Right atrium auricular region (tissue), 2 donors: ENCODE data around the gene PANK1. TPM values are rescaled to one million over a fixed set of nuclear protein-coding genes. Genes with fewer than 3 reads are reported as not detected.

Experiments
- DNase-seq: peaks from one replicate; pipeline ENCODE4 v3.0.0-alpha.2; 2019; ENCODE audit warnings: low spot score
- H3K27ac ChIP-seq, 2 donors: fragments of 200-600 bp; sonication (generic); 1 replicate in 1 of 2; 2 replicates in 1 of 2; pipeline ENCODE4 v1.5.1; 2016 to 2019
- H3K27me3 ChIP-seq, 2 donors: fragments of 200-600 bp; sonication (generic); one replicate each; pipeline versions ENCODE4 v1.5.1 to v1.6.0; 2017 to 2019
- H3K36me3 ChIP-seq: fragments of 200-600 bp; sonication (generic); one replicate; pipeline ENCODE4 v1.5.1; 2016
- H3K4me1 ChIP-seq, 2 donors: fragments of 200-600 bp; sonication (generic); one replicate each; pipeline versions ENCODE4 v1.5.1 to v1.6.0; 2017 to 2019
- H3K4me3 ChIP-seq, 2 donors: fragments of 200-600 bp; sonication (generic); 1 replicate in 1 of 2; 2 replicates in 1 of 2; pipeline ENCODE4 v1.5.1; 2017 to 2019; ENCODE audit warnings: mild to moderate bottlenecking in 1 of 2, moderate library complexity in 1 of 2
- H3K9me3 ChIP-seq, 2 donors: fragments of 200-600 bp; sonication (generic); one replicate each; pipeline ENCODE4 v1.5.1; 2019
- CTCF ChIP-seq, 2 donors: fragments of 200-600 bp; sonication (generic); IDR thresholded peaks; one replicate each; pipeline ENCODE4 v1.5.1; 2019; ENCODE audit warnings: antibody characterized with exemption in 2 of 2
- total RNA-seq, 2 donors: library from RNA; depleted of rRNA; stranded (reverse); fragments of >200 nt; gene quantifications; one replicate each; pipeline ENCODE4 v1.1.0, GENCODE V29; 2016

Gene PANK1
- total RNA-seq, 2 donors from 2014 or later = 7.4 to 15.5 TPM

- H3K4me1 ChIP-seq = peaks cover 0 to 15% of the 10 kb centered on the region in 2 donors
- H3K27ac ChIP-seq = peak overlapping the region; percentile 95 to 99
- H3K36me3 ChIP-seq = no peaks in the 10 kb centered on the region
- peak overlapping the region in 1 of 2 donors; percentile 94 for H3K4me3 ChIP-seq
- no peak for DNase-seq
- H3K9me3 ChIP-seq = no peaks in the 10 kb centered on the region
- no peak for TF ChIP-seq CTCF (IDR thresholded peaks at IDR 0.05)
- H3K27me3 ChIP-seq = no peaks in the 10 kb centered on the region
Measured at GRCh38 chr10:89645742-89646172, 715 bp upstream of the PANK1 start.

GRCh38 chr10:89644691-89644966 is 413 bp downstream of the PANK1 start:
- no peaks in the 10 kb centered on the region for H3K9me3 ChIP-seq
- H3K36me3 ChIP-seq = no peaks in the 10 kb centered on the region
- no peak for DNase-seq
- peak overlapping the region; percentile 95 to 99 for H3K27ac ChIP-seq
- no peaks in the 10 kb centered on the region for H3K27me3 ChIP-seq
- no peak for TF ChIP-seq CTCF (IDR thresholded peaks at IDR 0.05)
- peaks cover 0 to 15% of the 10 kb centered on the region in 2 donors for H3K4me1 ChIP-seq
- peak overlapping the region; percentile 90 to 94 for H3K4me3 ChIP-seq

- H3K4me1 ChIP-seq = peaks cover 0 to 15% of the 10 kb centered on the region in 2 donors
- H3K4me3 ChIP-seq = peak overlapping the region; percentile 90 to 94
- peak overlapping the region; percentile 95 to 99 for H3K27ac ChIP-seq
- no peak for TF ChIP-seq CTCF (IDR thresholded peaks at IDR 0.05)
- no peaks in the 10 kb centered on the region for H3K9me3 ChIP-seq
- H3K36me3 ChIP-seq = no peaks in the 10 kb centered on the region
- H3K27me3 ChIP-seq = no peaks in the 10 kb centered on the region
- DNase-seq = peak; percentile 82
Measured at GRCh38 chr10:89643812-89644690, 991 bp downstream of the PANK1 start.

GRCh38 chr10:89643431-89643811 is 1.6 kb downstream of the PANK1 start:
- Histone ChIP-seq H3K9me3 (no peaks in the 10 kb centered on the region), H3K36me3 (no peaks in the 10 kb centered on the region), H3K4me1 (peaks cover 0 to 15% of the 10 kb centered on the region in 2 donors), H3K4me3 (peak overlapping the region; percentile 90 to 94), H3K27ac (peak overlapping the region; percentile 95 to 99), H3K27me3 (no peaks in the 10 kb centered on the region)
- DNase-seq = no peak
- no peak for TF ChIP-seq CTCF (IDR thresholded peaks at IDR 0.05)

GRCh38 chr10:89642193-89642592 is 2.8 kb downstream of the PANK1 start:
- H3K4me3 ChIP-seq = no peak overlapping the region
- no peaks in the 10 kb centered on the region for H3K9me3 ChIP-seq
- no peaks in the 10 kb centered on the region for H3K36me3 ChIP-seq
- no peaks in the 10 kb centered on the region for H3K27me3 ChIP-seq
- no peak for DNase-seq
- peaks cover 0 to 15% of the 10 kb centered on the region in 2 donors for H3K4me1 ChIP-seq
- H3K27ac ChIP-seq = peak overlapping the region in 1 of 2 donors; percentile 24
- no peak for TF ChIP-seq CTCF (IDR thresholded peaks at IDR 0.05)
